Islet of Langerhans (tissue), 1 donor: ENCODE measurements around the gene RNF39.
"Not testable (repeated sequence)": the region's sequence is repeated elsewhere in the genome, so short reads cannot be mapped to it uniquely, and the experiment has no call there.

ENCODE experiments used
- FAIRE-seq: peaks from one replicate; lab custom pipeline; 2011; peaks lifted over from hg19 to GRCh38; lab: Jason Lieb, UNC

The RNF39 gene, protein sequence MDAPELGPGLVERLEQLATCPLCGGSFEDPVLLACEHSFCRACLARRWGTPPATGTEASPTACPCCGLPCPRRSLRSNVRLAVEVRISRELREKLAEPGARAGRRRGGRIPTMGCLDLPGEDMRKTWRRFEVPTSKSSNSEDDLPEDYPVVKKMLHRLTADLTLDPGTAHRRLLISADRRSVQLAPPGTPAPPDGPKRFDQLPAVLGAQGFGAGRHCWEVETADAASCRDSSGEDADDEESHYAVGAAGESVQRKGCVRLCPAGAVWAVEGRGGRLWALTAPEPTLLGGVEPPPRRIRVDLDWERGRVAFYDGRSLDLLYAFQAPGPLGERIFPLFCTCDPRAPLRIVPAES

DNA sequence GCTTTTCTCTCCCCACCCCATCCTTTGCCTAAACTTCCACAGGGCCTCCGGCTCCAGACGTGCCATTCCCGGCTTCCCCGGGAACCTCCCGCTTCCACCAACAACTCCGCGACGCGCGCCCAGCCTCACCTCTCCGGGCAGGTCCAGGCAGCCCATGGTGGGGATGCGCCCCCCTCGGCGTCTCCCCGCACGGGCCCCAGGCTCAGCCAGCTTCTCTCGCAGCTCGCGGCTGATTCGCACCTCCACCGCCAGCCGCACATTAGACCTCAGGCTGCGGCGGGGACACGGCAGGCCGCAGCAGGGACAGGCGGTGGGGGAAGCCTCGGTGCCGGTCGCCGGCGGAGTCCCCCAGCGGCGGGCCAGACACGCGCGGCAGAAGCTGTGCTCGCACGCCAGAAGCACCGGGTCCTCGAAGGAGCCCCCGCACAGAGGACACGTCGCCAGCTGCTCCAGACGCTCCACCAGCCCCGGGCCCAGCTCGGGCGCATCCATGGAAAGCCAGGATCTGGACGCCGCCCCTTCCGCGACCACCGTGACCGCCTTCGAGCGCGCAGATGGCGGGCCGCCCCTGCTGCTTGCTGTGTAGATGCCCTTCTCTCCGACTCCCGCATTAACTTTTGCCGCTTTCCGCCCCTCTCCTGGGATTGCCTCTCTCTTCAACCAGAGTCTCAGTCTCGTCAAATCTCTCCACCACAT lies at the start of gene RNF39:
TSS of gene RNF39 (minus strand) at position 676 of the 696 bp plus-strand sequence. CDS start at position 492, 184 bp downstream.
- no peak for FAIRE-seq

DNA sequence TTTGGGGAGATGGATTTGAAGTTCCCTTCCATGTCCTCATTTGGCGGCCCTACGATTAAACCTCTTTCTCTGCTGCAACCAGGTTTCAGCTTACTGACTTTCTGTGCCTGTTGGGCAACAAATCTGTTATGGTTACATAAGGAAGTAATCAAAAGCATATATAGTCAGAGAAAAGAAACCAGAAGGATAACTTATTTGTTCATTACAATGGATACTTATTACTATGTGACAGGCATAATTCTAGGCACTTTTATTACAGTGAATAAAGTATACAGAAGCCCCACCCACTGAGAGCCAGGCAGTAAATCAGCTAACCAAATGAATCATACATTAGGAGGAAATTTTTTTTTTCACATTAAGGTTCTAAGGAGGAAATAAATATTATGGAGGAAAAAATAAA lies 46.9 kb upstream of the RNF39 start:
- FAIRE-seq = no peak

DNA sequence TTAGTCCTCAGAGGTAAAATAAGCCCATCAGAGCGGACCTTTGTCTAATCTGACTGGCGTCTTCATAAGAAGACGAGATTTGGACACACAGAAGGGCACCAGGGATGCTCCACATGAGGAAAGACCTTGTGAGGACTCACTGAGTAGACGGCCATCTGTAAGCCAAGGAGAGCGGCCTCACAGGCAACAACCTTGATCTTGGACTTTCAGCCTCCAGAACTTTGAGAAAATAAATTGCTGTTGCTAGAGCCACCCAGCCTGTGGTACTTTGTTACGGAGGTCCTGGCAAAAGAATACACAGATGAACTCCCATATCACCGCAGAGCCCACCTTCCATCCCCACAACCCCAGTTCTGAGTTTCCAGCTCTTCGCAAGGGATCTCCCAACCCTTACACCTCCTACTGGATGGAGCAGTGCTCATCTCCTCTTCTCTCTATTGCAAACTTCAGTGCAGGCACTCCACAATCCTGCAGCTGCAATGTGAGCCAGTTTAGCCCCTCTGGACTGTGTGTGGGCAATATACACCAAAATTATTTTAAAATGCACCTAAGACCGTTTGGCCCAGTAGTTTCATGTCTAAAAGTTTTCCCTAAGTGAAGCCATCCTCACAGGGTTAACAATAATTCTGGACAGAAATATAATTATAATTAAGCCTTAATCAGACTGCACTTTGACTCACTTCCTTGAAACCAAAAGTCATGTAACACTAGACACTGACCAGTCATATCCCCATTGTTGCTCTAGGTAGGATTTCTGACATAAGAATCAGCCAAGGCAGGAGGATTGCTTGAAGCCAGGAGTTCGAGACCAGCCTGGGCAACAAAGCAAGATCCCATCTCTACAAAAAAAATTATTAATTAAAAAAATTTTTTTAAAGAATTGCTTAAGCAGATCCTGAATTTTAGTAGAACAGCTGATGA lies 46.1 kb upstream of the RNF39 start:
- no peak for FAIRE-seq

DNA sequence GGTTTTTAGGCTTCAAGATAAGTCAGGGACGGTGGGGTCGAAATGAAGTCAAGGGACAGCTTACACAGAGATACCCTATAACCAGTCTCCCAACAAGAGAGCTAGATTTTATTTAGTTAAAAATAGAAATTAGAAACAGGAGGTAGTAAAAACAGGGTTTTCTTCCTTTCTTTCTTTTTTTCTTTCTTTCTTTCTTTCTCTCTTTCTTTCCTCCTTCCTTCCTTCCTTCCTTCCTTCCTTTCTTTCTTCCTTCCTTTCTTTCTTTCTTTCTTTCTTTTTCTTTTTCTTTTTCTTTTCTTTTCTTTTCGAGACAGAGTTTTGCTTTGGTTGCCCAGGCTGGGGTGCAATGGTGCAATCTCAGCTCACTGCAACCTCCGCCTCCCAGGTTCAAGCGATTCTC lies 43.1 kb upstream of the RNF39 start:
- not testable (repeated sequence) for FAIRE-seq

DNA sequence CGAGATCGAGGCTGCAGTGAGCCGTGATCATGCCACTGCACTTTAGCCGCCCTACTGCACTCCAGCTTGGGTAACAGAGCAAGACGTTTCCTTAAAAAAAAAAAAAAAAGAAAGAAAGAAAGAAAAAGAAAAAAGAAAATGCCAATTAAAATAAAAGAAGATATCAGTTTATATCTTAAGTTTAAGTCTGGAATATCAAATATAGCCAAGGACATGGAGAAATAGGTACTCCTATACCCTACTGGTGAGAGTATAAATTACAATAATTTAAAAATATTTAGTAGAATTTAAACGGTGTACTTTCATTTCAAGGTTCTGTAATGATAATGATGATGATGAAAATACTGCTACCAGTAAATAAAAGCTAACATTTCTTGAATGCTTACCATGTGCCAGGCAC lies 41.2 kb upstream of the RNF39 start:
- FAIRE-seq = no peak

DNA sequence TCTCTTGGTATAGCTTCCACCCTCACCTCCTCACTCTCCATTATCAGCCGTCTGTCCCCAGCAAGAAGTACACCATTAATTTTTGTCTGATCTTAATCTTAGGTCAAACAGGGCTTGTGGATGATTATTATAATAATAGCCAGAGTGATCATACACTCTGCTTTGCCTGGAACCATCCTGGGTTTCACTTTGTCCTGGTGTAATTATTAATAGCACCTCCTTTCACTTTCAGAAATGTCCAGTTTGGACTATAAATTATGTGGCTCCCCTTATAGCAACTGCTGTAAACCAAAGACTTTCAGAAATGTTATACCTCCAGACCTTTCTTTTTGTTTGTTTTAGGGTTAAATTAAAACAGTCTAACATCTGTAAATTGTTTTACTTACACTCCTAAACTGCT lies 38.3 kb upstream of the RNF39 start:
- no peak for FAIRE-seq

DNA sequence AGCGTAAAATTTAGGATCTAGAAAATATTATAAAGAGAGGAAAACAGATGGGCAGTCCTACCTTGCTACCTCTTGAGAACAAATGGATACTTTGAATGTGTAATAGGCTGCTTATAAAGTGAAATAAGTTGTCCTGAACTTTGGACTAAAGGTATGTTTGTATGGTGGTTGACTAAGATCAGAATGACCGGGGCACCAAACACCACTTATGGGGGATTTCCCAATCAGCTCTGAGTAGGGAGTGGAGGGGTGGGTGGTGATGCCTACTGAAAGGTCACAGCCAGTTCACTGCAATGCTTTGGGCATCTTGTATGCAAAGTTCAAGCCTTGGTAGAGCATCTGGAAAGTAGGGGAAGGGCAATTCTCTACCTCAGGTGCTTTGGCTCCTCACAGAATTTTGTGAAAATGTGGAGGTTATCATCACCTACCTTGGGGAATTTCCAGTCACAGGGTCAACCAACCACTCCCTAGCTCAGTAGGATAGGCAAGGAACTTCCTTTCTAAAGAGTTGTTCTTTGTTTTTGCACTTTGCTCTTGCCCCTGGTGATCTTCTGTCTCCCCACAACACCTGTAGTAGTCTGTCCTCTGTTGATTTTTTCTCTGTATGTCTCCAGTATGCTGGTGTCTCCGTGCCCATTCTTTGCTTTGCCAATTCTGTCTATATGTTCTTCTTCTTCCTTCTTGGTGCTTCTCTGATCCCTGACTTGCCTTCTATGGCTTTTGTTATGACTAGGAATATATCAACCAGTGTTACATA lies 37.6 kb upstream of the RNF39 start, which contains the start of gene TRIM31:
TSS of gene TRIM31 (minus strand) at position 88 of the 757 bp plus-strand sequence. CDS start 285 bp downstream, outside the sequence.
- FAIRE-seq = no peak

DNA sequence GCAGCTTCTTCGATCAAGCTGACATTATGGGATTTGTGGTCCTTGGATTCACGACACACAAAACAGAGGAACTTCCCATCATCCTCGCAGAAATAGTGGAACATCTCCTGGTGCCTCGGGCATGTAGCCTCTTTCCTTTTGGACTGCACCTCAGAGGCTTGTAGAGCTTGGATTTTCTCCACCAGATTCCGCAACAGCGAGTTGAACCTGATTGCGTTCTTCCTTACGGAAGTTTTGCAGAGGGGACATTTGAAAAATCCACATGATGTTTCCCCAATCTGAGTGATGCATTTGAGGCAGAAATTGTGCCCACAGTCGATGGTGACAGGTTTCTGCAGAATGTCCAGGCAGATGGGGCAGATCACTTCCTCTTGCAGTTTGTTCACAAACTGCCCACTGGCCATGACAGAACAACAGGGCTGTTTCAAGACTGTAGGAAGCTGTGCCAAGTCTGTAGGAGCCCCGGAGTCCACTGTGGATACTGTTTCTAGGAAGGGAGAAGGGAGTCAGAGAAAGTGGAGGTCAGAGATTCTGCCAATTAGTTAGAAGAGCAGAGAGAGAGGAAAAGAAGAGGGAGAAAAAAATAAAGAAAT lies 36.9 kb upstream of the RNF39 start:
- no peak for FAIRE-seq

DNA sequence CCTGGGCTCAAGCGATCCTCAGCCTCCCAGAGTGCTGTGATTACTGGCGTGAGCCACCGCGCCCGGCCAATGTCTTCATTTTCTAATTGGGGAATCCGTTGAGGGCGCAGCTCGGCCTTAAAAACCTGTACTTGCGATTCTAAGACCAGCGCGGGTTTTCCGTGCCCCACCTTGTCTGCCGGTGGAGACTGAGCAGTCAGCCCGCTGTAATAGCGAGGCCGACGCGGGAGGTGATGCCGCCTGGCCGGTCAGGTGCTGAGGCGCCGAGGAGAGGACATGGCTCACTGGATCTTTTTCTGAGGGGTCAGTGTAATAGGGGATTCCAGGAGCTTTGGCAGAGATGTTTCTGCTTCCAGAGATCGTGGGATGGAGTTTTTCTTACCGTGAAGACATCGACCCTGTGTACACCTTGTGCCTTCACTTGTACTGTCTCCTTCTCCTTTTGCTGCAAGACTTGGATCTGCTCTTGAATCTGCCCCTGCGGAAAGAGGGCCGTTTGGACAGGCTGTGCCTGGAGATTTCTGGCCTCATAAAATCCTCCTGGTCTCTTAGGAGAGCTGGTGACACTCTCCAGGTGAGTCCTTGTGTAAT lies 35.8 kb upstream of the RNF39 start:
- no peak for FAIRE-seq

DNA sequence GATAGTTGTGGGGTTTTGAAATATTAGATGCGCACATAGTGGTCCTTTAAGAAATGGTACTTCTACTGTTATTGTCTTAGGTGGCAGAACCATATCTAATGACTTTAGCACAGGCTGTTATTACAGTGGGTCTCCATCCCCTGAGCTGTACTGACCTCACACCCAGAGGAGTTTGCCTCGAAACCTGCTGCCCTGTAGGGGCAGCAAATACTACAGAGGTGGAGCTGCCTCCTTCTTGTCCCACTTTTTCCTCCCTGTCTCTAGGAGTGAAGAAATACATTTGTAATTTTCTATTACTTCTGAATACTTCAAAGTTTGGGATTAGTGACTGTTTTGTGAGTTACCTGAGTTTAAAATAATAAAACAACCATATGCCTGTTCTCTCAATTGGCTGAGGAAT lies 29.1 kb upstream of the RNF39 start:
- FAIRE-seq = no peak

DNA sequence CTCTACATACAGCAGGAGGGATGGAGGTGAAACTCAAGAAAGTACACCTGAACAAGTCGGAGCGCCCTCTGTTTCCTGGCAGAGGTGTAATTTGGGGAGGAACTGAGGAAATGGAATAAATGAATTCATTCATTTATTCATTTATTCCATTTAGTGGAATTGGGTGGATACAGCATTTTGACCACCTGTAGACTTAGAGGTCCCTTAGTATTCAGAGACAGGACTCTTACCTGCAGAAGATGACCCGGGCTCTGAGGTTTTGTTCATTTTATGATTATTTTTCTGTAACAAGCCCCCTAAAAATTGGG lies 28.3 kb upstream of the RNF39 start:
- no peak for FAIRE-seq

DNA sequence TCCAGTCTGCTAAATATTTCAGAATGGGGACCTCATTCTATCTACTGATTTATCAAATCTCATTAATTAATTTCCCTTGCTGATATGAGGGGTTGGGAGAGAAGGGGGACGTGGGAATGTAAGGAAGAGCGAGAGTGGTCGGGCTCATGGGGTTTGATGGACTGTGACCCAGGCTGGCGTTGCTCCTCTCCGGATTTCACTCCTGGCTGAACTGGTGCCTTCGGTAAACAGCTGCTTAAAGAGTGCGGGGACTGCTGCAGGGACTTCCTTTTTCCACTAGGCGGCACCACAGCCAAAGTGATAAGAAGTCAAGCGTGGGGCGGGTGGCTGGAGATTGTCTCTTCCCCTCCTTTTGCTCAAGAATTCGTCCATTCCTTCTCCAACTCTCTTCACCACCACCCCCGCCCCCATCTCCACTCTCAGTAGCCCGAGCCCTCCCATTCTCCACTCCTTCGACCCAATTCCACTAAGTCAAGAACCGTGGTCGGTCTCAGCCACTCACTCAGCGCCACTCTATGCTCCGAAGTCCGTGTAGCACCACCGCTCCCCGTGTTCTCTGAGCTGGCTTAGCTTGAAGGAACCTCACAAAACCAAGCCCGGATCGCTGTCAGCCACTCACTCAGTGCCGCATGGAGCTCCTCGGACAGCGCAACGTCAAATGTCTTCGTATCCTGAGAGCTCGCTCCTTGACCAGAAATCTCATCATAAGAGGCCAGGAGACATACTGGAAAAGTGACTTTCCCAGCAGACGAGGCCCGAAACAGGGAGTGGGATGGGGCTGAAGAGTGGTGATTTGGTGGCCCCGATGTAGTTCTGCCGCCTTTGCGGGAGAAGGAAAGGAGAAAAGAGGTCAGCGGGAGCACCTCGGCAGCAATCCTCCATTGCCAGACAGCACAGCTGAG lies 27.7 kb upstream of the RNF39 start:
- no peak for FAIRE-seq

DNA sequence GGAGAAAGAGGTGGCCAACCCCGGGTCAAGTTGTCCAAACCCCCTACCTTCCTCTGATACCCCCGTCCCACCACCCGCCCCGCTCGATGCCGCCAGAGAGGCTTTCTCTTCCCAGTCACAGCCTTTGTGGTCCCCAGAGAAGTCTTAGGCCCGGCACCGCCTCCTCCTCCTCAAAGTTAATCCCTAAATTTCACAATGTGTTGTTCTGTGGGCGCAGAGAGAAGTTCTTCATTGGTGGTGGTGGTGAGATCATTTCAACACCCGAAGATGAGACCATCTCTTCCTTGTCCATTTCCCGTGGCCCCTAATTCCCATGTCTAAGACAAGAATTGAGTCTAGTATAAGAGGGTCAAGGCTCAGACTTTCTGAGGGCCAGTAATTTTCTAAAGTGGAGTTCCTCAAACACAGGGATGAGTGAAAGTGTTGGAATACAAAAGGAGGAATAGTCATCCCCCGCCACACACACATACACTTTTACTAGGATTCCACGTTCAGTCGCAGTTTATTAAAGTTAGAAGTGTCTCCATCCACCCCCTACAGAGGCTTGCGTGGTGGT lies 26.9 kb upstream of the RNF39 start:
- no peak for FAIRE-seq

DNA sequence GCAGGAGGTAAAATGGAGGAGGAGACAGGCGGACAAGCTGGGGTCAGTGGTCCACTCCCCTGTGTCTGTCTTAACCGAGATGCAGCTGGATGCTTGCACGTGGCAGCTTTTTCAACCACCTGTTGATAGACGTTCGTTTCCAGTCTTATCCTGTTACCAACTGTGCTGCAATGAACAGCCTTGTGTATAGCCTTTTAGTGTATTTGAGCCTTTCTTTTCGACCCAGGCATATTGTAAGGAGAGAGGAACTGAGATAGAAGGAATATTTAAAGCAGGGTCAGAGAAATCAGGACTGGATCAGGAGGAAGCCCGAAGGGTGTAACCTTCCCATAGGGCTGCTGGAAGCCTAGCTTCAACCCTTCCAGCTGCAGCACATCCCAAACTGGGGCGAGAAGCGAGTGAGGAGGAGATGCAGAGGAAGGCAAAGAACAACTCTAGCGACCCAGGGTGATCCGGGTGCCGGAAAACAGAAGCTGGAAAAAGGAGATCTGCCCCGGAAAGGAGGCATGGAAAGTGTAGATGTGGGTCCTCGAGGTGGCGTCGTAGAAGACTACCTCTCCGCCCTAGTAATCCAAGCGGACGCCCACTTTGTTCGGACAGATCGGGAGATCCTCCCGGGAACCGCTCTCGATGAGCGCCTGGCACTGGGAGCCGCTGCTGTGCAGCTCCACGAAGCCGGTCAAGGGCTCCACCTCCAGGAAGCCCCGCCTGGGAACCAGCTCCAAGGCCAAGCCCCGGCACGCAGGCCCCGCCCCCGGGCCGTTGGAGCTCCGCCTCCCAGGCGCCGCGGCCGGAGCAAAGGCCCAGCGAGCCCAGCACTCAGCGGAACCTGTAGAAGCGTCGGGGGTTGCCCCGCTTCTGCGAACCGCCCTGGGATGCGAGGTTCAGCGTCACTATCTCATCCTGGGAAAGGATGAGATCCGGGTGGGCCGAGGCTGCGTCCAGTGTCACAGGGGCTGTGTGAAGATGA lies 26.2 kb upstream of the RNF39 start:
- no peak for FAIRE-seq

DNA sequence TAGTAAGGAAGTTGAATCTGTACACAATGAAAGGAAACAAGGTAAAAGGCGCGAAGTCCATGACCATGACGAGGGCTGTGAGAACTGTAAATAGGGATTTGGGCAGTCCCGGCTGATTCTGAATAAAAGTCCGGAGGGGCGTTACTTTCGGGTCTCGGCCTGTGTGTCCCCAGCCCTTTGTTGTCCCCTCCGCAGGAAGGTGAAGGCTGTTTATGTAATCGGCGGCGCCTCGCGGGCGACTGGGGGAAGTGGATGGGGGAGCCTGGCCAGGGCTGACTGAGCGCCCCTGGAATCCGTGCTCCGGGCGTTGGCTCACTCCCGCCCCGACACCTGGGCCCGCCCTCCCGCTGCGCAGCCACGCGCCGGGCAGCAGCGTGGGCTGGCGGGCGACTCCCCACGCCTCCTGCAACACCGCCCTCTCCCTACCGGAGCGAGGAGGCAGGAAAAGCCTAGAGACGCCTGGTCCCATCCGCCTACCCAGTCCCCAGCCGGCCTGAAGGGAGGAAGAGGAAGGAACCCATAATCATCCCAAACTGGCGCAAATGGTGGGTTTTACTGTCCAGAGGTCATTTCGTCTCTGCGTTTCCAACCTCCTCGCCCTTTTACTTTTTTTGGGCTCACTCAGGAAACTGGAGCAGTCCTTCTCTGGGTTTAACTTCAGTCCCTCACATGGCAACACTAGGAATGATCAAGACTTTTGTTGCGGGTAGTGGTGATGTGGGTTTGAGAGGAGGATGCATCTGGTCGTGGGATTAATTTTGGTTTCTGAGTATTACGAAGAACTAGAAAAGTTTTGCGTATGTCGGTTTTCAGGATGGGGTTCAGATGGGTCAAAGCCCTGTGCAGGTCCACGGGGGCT lies 25.2 kb upstream of the RNF39 start:
- no peak for FAIRE-seq

DNA sequence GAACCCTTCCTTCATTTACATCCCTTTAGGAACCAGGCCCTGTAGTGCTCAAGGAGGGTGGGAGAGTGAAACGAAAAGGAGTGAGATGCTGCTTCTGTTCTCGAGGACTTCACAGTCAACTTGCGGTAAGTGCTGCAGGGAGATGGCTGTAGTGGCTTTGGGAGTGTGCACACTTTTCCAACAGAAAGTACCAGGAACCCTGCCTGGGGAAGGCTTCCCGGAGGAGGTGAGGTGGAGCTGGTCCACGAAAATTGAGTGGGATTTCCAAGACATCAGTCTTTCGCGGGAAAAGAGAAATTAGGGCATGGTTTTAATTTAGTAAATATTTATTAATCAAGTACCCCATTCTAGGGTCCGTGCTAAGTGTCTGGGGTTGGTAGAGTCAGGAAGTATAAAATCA lies 24.6 kb upstream of the RNF39 start:
- FAIRE-seq = no peak

DNA sequence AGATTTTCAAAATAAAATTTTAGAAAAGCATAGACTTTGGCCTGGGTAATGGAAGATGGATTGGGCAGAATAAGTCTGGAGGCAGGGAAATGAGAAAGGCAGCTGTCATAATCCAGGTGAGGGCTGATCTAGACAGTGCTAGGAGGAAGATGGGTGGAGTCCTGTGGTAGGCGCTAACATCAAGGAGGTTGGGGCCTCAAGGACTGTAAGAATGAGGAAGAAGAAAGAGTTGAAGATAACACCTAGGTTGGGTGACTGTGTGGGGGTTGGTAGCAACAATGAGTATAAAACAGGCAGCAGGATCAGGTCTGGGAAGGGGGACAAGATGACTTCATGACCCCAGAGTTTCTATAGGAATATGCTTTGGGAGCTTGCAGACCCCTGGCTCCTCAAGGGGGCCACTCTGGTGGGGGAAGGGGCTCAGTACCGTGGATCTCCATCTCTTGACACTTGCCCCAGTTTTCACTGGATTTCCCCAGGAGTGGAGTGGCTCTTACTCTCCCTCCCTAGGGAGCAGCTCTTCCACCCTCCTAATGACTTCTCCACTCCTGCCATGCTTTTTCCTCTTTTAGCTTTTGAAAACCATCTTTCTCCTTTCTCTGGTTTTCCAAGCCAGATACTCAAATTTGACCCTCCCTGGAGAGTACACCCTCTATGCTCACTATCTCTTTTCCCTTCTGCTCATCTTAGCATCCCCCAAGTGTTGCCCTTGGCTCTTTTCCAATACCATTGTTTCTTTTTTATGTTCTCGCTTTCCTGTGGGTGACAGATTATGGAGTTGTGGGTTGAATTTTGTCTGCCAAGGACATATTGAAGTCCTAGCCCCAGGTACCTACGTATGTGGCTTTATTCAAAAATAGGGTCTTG lies 22.6 kb upstream of the RNF39 start:
- no peak for FAIRE-seq
